ENCODE measurements around the gene TTC23.
A peak's percentile ranks its signal among the peaks of the same experiment; 100 is the strongest.

TTC23 gene, protein sequence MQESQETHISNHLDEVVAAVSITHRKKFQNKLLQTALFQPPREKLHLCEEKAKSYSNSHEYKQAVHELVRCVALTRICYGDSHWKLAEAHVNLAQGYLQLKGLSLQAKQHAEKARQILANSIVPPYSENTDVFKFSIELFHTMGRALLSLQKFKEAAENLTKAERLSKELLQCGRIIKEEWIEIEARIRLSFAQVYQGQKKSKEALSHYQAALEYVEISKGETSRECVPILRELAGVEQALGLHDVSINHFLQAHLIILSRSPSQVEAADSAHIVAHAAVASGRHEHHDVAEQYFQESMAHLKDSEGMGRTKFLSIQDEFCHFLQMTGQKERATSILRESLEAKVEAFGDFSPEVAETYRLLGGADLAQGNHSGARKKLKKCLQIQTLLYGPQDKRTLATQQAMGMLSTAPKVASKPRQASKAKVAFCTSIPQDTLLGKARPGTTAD

DNA sequence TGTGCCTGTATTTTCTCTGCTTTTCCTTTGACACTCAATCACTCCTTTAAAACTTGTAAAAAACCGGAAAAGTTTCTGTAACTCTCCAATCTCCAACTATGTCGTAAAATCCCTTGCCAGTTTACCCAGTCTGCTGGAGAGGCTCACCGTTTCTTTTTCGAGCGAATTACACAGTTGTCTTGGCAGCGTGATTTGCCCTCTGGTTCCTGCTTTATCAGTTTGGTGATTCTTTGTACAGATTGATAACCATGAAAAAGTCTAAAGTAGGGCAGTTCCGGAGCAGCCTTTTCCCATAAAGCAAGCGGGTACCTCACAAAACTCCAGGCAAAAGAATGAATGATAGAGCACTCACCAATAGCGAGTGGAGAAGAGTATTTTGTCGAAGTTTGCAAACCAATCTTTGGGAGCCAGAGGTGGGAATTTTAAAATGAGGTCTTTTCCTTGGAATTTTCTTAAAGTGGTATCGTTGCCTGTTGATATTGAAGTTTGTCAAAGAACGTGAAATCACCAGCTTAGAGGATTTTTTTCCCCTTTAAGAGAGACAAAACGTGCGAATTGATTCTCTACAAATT, at the start of gene TTC23:
TSS of gene TTC23 (minus strand) at position 312 of the 572 bp plus-strand sequence. CDS start 20,869 bp downstream, outside the sequence.
- 0 out of 2 replicates have a peak, but pooled peaks cover 13% of the 10 kb centered on the region for H3K4me1 ChIP-seq (ENCODE audit: control insufficient read depth, insufficient read depth, low read length)
- H3K4me3 ChIP-seq (ENCODE audit: low read depth, low read length), result peak within 1 kb of the TSS; percentile 82
- H3K9ac ChIP-seq (ENCODE audit: low read length), result peak within 1 kb of the TSS; percentile 96
- no peaks in the 10 kb centered on the region; the same call in 1 of the 2 replicates for H3K36me3 ChIP-seq (ENCODE audit: control insufficient read depth, insufficient read depth, low read length)
- H3K27ac ChIP-seq (ENCODE audit: low read depth, low read length), result peak within 1 kb of the TSS; percentile 71; the same call in 1 of the 2 replicates
- H3K27me3 ChIP-seq (ENCODE audit: control insufficient read depth, insufficient read depth, low read length), result no peaks in the 10 kb centered on the region
- no peaks in the 10 kb centered on the region for H3K9me3 ChIP-seq (ENCODE audit: control insufficient read depth, insufficient read depth, low read depth, low read length)

GRCh38 chr15:99296386-99296785, 47.0 kb upstream of the TTC23 start:
- Histone ChIP-seq H3K4me1 (ENCODE audit: control insufficient read depth, insufficient read depth, low read length) (peaks cover 9% of the 10 kb centered on the region; the same call in 1 of the 2 replicates), H3K36me3 (ENCODE audit: control insufficient read depth, insufficient read depth, low read length) (no peaks in the 10 kb centered on the region), H3K27ac (ENCODE audit: low read depth, low read length) (no peak overlapping the region), H3K27me3 (ENCODE audit: control insufficient read depth, insufficient read depth, low read length) (no peaks in the 10 kb centered on the region), H3K9me3 (ENCODE audit: control insufficient read depth, insufficient read depth, low read depth, low read length) (peaks cover 12% of the 10 kb centered on the region; the same call in 1 of the 2 replicates), H3K9ac (ENCODE audit: low read length) (no peak overlapping the region), H3K4me3 (ENCODE audit: low read depth, low read length) (no peak overlapping the region)

DNA sequence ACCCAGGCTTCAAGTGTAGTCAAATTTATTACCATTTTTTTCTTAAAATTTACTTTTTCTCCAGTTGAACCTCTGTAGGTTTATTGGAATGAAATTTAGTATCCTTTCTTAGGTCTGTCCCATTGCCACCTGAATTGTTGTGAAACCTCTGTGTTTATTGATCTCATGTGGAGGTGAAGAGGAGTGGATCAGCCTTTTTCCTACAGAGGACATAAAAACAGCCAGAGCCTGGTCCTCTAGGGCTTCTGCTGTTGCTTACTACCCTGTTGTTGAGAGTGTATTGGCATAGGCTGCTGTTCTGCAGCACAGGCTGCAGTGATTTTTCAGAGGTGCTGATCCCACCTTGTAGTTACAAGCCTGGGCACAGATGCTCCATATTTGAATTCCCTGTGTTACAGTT, 46.5 kb upstream of the TTC23 start:
- H3K27me3 ChIP-seq (ENCODE audit: control insufficient read depth, insufficient read depth, low read length), result no peaks in the 10 kb centered on the region
- H3K27ac ChIP-seq (ENCODE audit: low read depth, low read length), result no peak overlapping the region
- peaks cover 9% of the 10 kb centered on the region; the same call in 1 of the 2 replicates for H3K4me1 ChIP-seq (ENCODE audit: control insufficient read depth, insufficient read depth, low read length)
- H3K4me3 ChIP-seq (ENCODE audit: low read depth, low read length), result no peak overlapping the region
- peaks cover 2% of the 10 kb centered on the region; the same call in 1 of the 2 replicates for H3K36me3 ChIP-seq (ENCODE audit: control insufficient read depth, insufficient read depth, low read length)
- peaks cover 12% of the 10 kb centered on the region; the same call in 1 of the 2 replicates for H3K9me3 ChIP-seq (ENCODE audit: control insufficient read depth, insufficient read depth, low read depth, low read length)
- H3K9ac ChIP-seq (ENCODE audit: low read length), result no peak overlapping the region

DNA sequence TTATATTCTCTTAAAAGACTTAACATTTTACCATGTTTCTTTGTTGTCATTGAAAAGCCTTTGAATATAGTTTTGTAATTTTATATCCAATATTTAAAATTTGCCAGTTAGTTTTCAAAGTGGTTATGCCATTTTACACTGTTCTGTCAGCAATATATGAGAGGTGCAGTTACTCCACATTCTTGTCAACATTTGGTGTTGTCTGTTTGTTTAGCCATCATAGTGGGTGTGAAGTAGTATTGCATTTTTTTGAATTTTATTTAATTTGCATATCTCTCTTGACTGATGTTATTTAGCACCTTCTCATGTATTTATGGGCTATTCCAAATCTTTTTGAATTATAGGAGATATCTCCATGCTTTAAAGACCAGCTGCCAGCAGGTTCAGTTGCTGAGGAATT, 42.3 kb upstream of the TTC23 start:
- Histone ChIP-seq H3K36me3 (ENCODE audit: control insufficient read depth, insufficient read depth, low read length) (peaks cover 3% of the 10 kb centered on the region; the same call in 1 of the 2 replicates), H3K4me1 (ENCODE audit: control insufficient read depth, insufficient read depth, low read length) (peaks cover 9% of the 10 kb centered on the region; the same call in 1 of the 2 replicates), H3K9me3 (ENCODE audit: control insufficient read depth, insufficient read depth, low read depth, low read length) (peaks cover 12% of the 10 kb centered on the region; the same call in 1 of the 2 replicates), H3K9ac (ENCODE audit: low read length) (no peak overlapping the region), H3K27ac (ENCODE audit: low read depth, low read length) (no peak overlapping the region), H3K27me3 (ENCODE audit: control insufficient read depth, insufficient read depth, low read length) (no peaks in the 10 kb centered on the region), H3K4me3 (ENCODE audit: low read depth, low read length) (no peak overlapping the region)

- no peaks in the 10 kb centered on the region for H3K36me3 ChIP-seq (ENCODE audit: control insufficient read depth, insufficient read depth, low read length)
- H3K27ac ChIP-seq (ENCODE audit: low read depth, low read length), result no peak overlapping the region
- no peaks in the 10 kb centered on the region for H3K27me3 ChIP-seq (ENCODE audit: control insufficient read depth, insufficient read depth, low read length)
- H3K4me1 ChIP-seq (ENCODE audit: control insufficient read depth, insufficient read depth, low read length), result no peaks in the 10 kb centered on the region
- no peak overlapping the region for H3K4me3 ChIP-seq (ENCODE audit: low read depth, low read length)
- H3K9me3 ChIP-seq (ENCODE audit: control insufficient read depth, insufficient read depth, low read depth, low read length), result no peaks in the 10 kb centered on the region
- no peak overlapping the region for H3K9ac ChIP-seq (ENCODE audit: low read length)
These were observed 34.3 kb upstream of the TTC23 start for GRCh38 chr15:99283717-99284116.

- Histone ChIP-seq H3K36me3 (ENCODE audit: control insufficient read depth, insufficient read depth, low read length) (no peaks in the 10 kb centered on the region), H3K4me1 (ENCODE audit: control insufficient read depth, insufficient read depth, low read length) (no peaks in the 10 kb centered on the region), H3K27me3 (ENCODE audit: control insufficient read depth, insufficient read depth, low read length) (no peaks in the 10 kb centered on the region), H3K9ac (ENCODE audit: low read length) (no peak overlapping the region), H3K9me3 (ENCODE audit: control insufficient read depth, insufficient read depth, low read depth, low read length) (no peaks in the 10 kb centered on the region), H3K27ac (ENCODE audit: low read depth, low read length) (no peak overlapping the region), H3K4me3 (ENCODE audit: low read depth, low read length) (no peak overlapping the region)
These were observed 33.2 kb upstream of the TTC23 start for GRCh38 chr15:99282586-99282985.

DNA sequence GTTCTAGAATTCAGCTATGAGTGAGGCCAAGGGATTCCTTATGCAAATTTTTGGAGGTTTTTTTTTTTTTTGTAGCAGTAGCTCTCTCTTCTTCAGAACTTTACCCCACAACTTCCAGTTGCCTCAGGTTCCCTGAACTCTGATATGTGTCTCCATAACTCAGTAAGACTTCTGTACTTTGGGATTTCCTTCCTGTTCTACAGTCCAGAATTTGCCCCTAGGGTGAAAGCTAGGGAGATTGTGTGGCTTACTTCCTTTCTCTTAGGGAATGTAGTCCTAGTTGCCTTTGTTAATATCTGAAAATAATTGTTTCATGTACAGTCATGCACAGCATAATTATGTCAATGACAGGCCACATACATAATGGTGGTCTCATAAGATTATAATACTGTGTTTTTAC, 32.7 kb upstream of the TTC23 start:
- Histone ChIP-seq H3K27ac (ENCODE audit: low read depth, low read length) (no peak overlapping the region), H3K36me3 (ENCODE audit: control insufficient read depth, insufficient read depth, low read length) (no peaks in the 10 kb centered on the region), H3K9me3 (ENCODE audit: control insufficient read depth, insufficient read depth, low read depth, low read length) (no peaks in the 10 kb centered on the region), H3K4me1 (ENCODE audit: control insufficient read depth, insufficient read depth, low read length) (no peaks in the 10 kb centered on the region), H3K27me3 (ENCODE audit: control insufficient read depth, insufficient read depth, low read length) (no peaks in the 10 kb centered on the region), H3K4me3 (ENCODE audit: low read depth, low read length) (no peak overlapping the region), H3K9ac (ENCODE audit: low read length) (no peak overlapping the region)

DNA sequence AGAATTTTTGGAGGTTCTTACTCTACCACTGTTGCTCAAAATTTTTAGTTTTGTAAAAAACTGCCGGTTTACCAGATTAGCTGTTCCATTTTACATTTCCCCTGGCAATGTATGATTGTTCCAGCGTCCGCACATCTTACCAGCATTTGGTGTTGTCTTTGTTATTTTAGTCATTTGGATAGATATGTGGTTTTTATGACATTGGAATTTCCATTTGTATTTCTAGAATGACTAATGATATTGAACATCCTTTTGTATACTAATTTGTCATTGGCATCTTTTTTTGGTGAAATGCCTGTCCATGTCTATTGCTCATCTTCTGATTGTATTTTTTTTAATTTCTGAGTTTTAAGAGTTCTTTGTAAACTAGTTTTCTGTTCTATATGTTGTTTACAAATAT, 30.4 kb upstream of the TTC23 start:
- no peak overlapping the region for H3K27ac ChIP-seq (ENCODE audit: low read depth, low read length)
- H3K9ac ChIP-seq (ENCODE audit: low read length), result no peak overlapping the region
- peaks cover 3% of the 10 kb centered on the region for H3K4me1 ChIP-seq (ENCODE audit: control insufficient read depth, insufficient read depth, low read length)
- H3K4me3 ChIP-seq (ENCODE audit: low read depth, low read length), result no peak overlapping the region
- H3K27me3 ChIP-seq (ENCODE audit: control insufficient read depth, insufficient read depth, low read length), result no peaks in the 10 kb centered on the region
- no peaks in the 10 kb centered on the region for H3K36me3 ChIP-seq (ENCODE audit: control insufficient read depth, insufficient read depth, low read length)
- H3K9me3 ChIP-seq (ENCODE audit: control insufficient read depth, insufficient read depth, low read depth, low read length), result no peaks in the 10 kb centered on the region

GRCh38 chr15:99279290-99279689, 29.9 kb upstream of the TTC23 start:
- H3K4me1 ChIP-seq (ENCODE audit: control insufficient read depth, insufficient read depth, low read length), result peaks cover 3% of the 10 kb centered on the region
- H3K4me3 ChIP-seq (ENCODE audit: low read depth, low read length), result no peak overlapping the region
- no peaks in the 10 kb centered on the region for H3K36me3 ChIP-seq (ENCODE audit: control insufficient read depth, insufficient read depth, low read length)
- no peak overlapping the region for H3K9ac ChIP-seq (ENCODE audit: low read length)
- no peaks in the 10 kb centered on the region for H3K27me3 ChIP-seq (ENCODE audit: control insufficient read depth, insufficient read depth, low read length)
- H3K9me3 ChIP-seq (ENCODE audit: control insufficient read depth, insufficient read depth, low read depth, low read length), result no peaks in the 10 kb centered on the region
- H3K27ac ChIP-seq (ENCODE audit: low read depth, low read length), result no peak overlapping the region

GRCh38 chr15:99275525-99276128, 26.2 kb upstream of the TTC23 start:
- Histone ChIP-seq H3K27ac (ENCODE audit: low read depth, low read length) (no peak overlapping the region), H3K9ac (ENCODE audit: low read length) (no peak overlapping the region), H3K4me1 (ENCODE audit: control insufficient read depth, insufficient read depth, low read length) (peaks cover 3% of the 10 kb centered on the region), H3K36me3 (ENCODE audit: control insufficient read depth, insufficient read depth, low read length) (no peaks in the 10 kb centered on the region), H3K27me3 (ENCODE audit: control insufficient read depth, insufficient read depth, low read length) (no peaks in the 10 kb centered on the region), H3K4me3 (ENCODE audit: low read depth, low read length) (no peak overlapping the region), H3K9me3 (ENCODE audit: control insufficient read depth, insufficient read depth, low read depth, low read length) (no peaks in the 10 kb centered on the region)

- H3K27ac ChIP-seq (ENCODE audit: low read depth, low read length), result no peak overlapping the region
- no peak overlapping the region for H3K4me3 ChIP-seq (ENCODE audit: low read depth, low read length)
- H3K27me3 ChIP-seq (ENCODE audit: control insufficient read depth, insufficient read depth, low read length), result no peaks in the 10 kb centered on the region
- no peaks in the 10 kb centered on the region for H3K9me3 ChIP-seq (ENCODE audit: control insufficient read depth, insufficient read depth, low read depth, low read length)
- no peaks in the 10 kb centered on the region for H3K36me3 ChIP-seq (ENCODE audit: control insufficient read depth, insufficient read depth, low read length)
- H3K4me1 ChIP-seq (ENCODE audit: control insufficient read depth, insufficient read depth, low read length), result peaks cover 3% of the 10 kb centered on the region
- H3K9ac ChIP-seq (ENCODE audit: low read length), result no peak overlapping the region
These were observed 25.7 kb upstream of the TTC23 start for GRCh38 chr15:99275061-99275460.
